H1 (cell line): ENCODE results near the gene GTF2H2.
"Not testable (repeated sequence)": the region's sequence is repeated elsewhere in the genome, so short reads cannot be mapped to it uniquely, and the experiment has no call there.

Experiments used
- CHD2 ChIP-seq: IDR thresholded peaks from 2 replicates; pipeline ENCODE4 v1.6.1; 2012; ENCODE audit warnings: low read length, improper control_type of control experiment
- EP300 ChIP-seq, 2 experiments: IDR thresholded peaks; 1 replicate in 1 of 2; 2 replicates in 1 of 2; pipeline ENCODE4 v1.6.1; 2011 to 2012; ENCODE audit warnings: low read depth in 2 of 2, low read length in 2 of 2, mild to moderate bottlenecking in 2 of 2, borderline replicate concordance in 1 of 2, inconsistent platforms in 1 of 2, moderate library complexity in 1 of 2
- EZH2 ChIP-seq: fragments of 200-600 bp; sonication (generic); IDR thresholded peaks from 2 replicates; pipeline ENCODE4 v1.7.1; 2012; ENCODE audit warnings: low read depth, mild to moderate bottlenecking, moderate library complexity, low read length, inconsistent platforms; ENCODE audit not compliant: severe bottlenecking
- GABPA ChIP-seq: IDR thresholded peaks from 2 replicates; pipeline ENCODE4 v1.6.1; 2011; ENCODE audit warnings: mild to moderate bottlenecking, low read length, moderate library complexity, borderline replicate concordance; ENCODE audit not compliant: insufficient read depth
- JUND ChIP-seq: IDR thresholded peaks from 2 replicates; pipeline ENCODE4 v1.6.1; 2011; ENCODE audit warnings: mild to moderate bottlenecking, improper control_type of control experiment, low read length
- POLR2A ChIP-seq, 2 experiments: IDR thresholded peaks; 1 replicate in 1 of 2; 2 replicates in 1 of 2; pipeline ENCODE4 v1.6.1; 2011; ENCODE audit warnings: low read depth in 2 of 2, low read length in 2 of 2, mild to moderate bottlenecking in 2 of 2; ENCODE audit errors: control extremely low read depth in 1 of 2
- TF ChIP-seq, protein P1 (sequence below), 3 experiments: IDR thresholded peaks; 1 replicate in 2 of 3; 2 replicates in 1 of 3; pipeline versions ENCODE4 v1.5.1 to v1.6.1; 2011; ENCODE audit warnings: low read length in 3 of 3, mild to moderate bottlenecking in 3 of 3, inconsistent platforms in 2 of 3, low read depth in 1 of 3, moderate library complexity in 1 of 3; ENCODE audit not compliant: insufficient read depth in 1 of 3; ENCODE audit errors: control extremely low read depth in 1 of 3

- TF ChIP-seq, protein P1, sequence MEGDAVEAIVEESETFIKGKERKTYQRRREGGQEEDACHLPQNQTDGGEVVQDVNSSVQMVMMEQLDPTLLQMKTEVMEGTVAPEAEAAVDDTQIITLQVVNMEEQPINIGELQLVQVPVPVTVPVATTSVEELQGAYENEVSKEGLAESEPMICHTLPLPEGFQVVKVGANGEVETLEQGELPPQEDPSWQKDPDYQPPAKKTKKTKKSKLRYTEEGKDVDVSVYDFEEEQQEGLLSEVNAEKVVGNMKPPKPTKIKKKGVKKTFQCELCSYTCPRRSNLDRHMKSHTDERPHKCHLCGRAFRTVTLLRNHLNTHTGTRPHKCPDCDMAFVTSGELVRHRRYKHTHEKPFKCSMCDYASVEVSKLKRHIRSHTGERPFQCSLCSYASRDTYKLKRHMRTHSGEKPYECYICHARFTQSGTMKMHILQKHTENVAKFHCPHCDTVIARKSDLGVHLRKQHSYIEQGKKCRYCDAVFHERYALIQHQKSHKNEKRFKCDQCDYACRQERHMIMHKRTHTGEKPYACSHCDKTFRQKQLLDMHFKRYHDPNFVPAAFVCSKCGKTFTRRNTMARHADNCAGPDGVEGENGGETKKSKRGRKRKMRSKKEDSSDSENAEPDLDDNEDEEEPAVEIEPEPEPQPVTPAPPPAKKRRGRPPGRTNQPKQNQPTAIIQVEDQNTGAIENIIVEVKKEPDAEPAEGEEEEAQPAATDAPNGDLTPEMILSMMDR (IDR thresholded peaks at IDR 0.05; ENCODE audit: control extremely low read depth in 1 of 3, insufficient read depth in 1 of 3, low read depth in 1 of 3, low read length in 3 of 3): not testable (repeated sequence)
- TF ChIP-seq EP300 (IDR thresholded peaks at IDR 0.05; ENCODE audit: borderline replicate concordance in 1 of 2, low read depth in 2 of 2, low read length in 2 of 2); EZH2; CHD2; POLR2A (IDR thresholded peaks at IDR 0.05; ENCODE audit: control extremely low read depth in 1 of 2, low read depth in 2 of 2, low read length in 2 of 2); JUND; GABPA: not testable (repeated sequence)
Measured at GRCh38 chr5:71031046-71031776, 36.3 kb downstream of the GTF2H2 start.
